Panc1 (cell line): ENCODE measurements around the gene RAB28. TPM values are rescaled to one million over a fixed set of nuclear protein-coding genes. Genes with fewer than 3 reads are reported as not detected.

Source experiments
- ATAC-seq: fragments of 200-7000 bp; cut with Tn5 transposase; 2 replicates; pipeline ENCODE4 v1.9.1; 2020; ENCODE audit warnings: mild to moderate bottlenecking, moderate library complexity
- BruUV-seq: library from RNA; stranded (reverse); fragments of 400-500 nt; replicated peaks from 2 replicates; lab custom pipeline; 2021; lab: Mats Ljungman, UMichigan
- CTCF ChIA-PET: fragments of 300-600 bp; sonication (Branson Sonifier 250); formaldehyde crosslinking; loops from one replicate; lab custom pipeline; 2022; ENCODE audit warnings: antibody characterized with exemption; lab: Charles Lee
- POLR2A ChIA-PET: fragments of 300-600 bp; sonication (Branson Sonifier 250); formaldehyde crosslinking; loops from one replicate; lab custom pipeline; 2022; ENCODE audit warnings: antibody characterized with exemption; lab: Charles Lee
- DNase-seq: peaks from one replicate; pipeline ENCODE4 v3.0.0-alpha.2; 2010; ENCODE audit warnings: low read depth, low spot score
- H3K27ac ChIP-seq: 2 replicates; pipeline ENCODE4 v1.5.1; 2011; ENCODE audit warnings: mild to moderate bottlenecking, low read length, inconsistent platforms
- H3K27me3 ChIP-seq: fragments of 200-500 bp; sonication (Bioruptor generic); 2 replicates; pipeline ENCODE4 v1.6.0; 2014; ENCODE audit warnings: low read length, inconsistent platforms; ENCODE audit not compliant: control insufficient read depth, insufficient read depth
- H3K36me3 ChIP-seq: fragments of 200-500 bp; sonication (Bioruptor generic); 2 replicates; pipeline ENCODE4 v1.5.1; 2014; ENCODE audit warnings: inconsistent platforms, mild to moderate bottlenecking, low read length, moderate library complexity; ENCODE audit not compliant: control insufficient read depth, insufficient read depth
- H3K4me1 ChIP-seq: 2 replicates; pipeline ENCODE4 v1.5.1; 2011; ENCODE audit warnings: inconsistent platforms, mild to moderate bottlenecking, low read length, moderate library complexity; ENCODE audit not compliant: control insufficient read depth, insufficient read depth
- H3K4me3 ChIP-seq, 2 experiments: 2 replicates each; pipeline ENCODE4 v1.5.1; 2011 to 2012; ENCODE audit warnings: low read depth in 2 of 2, low read length in 2 of 2, mild to moderate bottlenecking in 2 of 2, inconsistent platforms in 1 of 2, moderate library complexity in 1 of 2
- H3K9me3 ChIP-seq: fragments of 200-500 bp; sonication (Bioruptor generic); 2 replicates; pipeline ENCODE4 v1.5.1; 2014; ENCODE audit warnings: low read depth, mild to moderate bottlenecking, inconsistent platforms, low read length, moderate library complexity; ENCODE audit not compliant: control insufficient read depth, insufficient read depth
- POLR2AphosphoS5 ChIP-seq: IDR thresholded peaks from 2 replicates; pipeline ENCODE4 v1.6.1; 2012; ENCODE audit warnings: mild to moderate bottlenecking, low read depth, low read length, moderate library complexity
- SIN3A ChIP-seq: IDR thresholded peaks from 2 replicates; pipeline ENCODE4 v1.6.1; 2012; ENCODE audit warnings: low read depth, mild to moderate bottlenecking, low read length, moderate library complexity, borderline replicate concordance; ENCODE audit not compliant: insufficient read depth
- TCF7L2 ChIP-seq: IDR thresholded peaks from 2 replicates; pipeline ENCODE4 v1.6.1; 2011; ENCODE audit warnings: mild to moderate bottlenecking, low read depth, low read length, inconsistent platforms
- in situ Hi-C: cut with HindIII; loops from 2 replicates; pipeline ENCODE4 v1.10.0; 2016; ENCODE audit warnings: low sequenced_read_pairs, low pct_unique_long_range_greater_than_20kb
- intact Hi-C: fragments of 100-400 bp; cut with micrococcal nuclease; formaldehyde crosslinking; loops from one replicate; pipeline ENCODE4 v1.10.0; 2022; ENCODE audit not compliant: unreplicated experiment
- total RNA-seq: library from RNA; stranded (reverse); gene quantifications from one replicate; pipeline ENCODE4 v1.2.1, GENCODE V29; 2021; ENCODE audit not compliant: unreplicated experiment
- TF ChIP-seq, protein P1 (sequence below), 2 experiments: IDR thresholded peaks; 2 replicates each; pipeline ENCODE4 v1.6.1; 2011 to 2012; ENCODE audit warnings: low read depth in 2 of 2, control low read depth in 1 of 2, low read length in 1 of 2, mild to moderate bottlenecking in 1 of 2, moderate library complexity in 1 of 2; ENCODE audit not compliant: insufficient read depth in 1 of 2
- TF ChIP-seq, protein P2 (sequence below): fragments of 450-650 bp; IDR thresholded peaks from 2 replicates; pipeline ENCODE4 v1.5.1; 2017; ENCODE audit warnings: mild to moderate bottlenecking

Gene RAB28
- total RNA-seq, 1 experiment from 2014 or later, result 10.2 TPM

DNA sequence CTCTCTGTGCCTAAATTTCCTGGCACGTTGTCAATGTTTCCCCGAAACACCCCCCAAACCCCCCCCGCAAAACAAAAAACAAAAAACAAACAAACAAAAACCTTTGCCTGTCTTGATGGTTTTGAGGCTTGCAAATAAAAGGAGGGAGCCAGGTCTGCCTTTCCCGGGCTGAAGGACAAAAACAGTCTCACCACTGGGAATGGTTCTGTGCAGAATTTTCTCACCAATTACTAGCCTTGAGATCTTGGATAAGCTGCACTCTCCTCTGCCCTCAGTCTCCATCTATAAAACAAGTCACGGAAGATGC lies 44.6 kb upstream of the RAB28 start:
- H3K36me3 ChIP-seq, result no peaks in the 10 kb centered on the region
- H3K9me3 ChIP-seq, result no peaks in the 10 kb centered on the region
- intact Hi-C loops (no loop called here), in situ Hi-C loops (no loop called here)
- no peaks in the 10 kb centered on the region for H3K4me1 ChIP-seq
- ATAC-seq (no peak), DNase-seq (no peak)
- no TSS peak for BruUV-seq
- CTCF ChIA-PET, result no interaction called here
- H3K27me3 ChIP-seq, result no peaks in the 10 kb centered on the region
- H3K4me3 ChIP-seq, result no peak overlapping the region
- TF ChIP-seq, protein P1, sequence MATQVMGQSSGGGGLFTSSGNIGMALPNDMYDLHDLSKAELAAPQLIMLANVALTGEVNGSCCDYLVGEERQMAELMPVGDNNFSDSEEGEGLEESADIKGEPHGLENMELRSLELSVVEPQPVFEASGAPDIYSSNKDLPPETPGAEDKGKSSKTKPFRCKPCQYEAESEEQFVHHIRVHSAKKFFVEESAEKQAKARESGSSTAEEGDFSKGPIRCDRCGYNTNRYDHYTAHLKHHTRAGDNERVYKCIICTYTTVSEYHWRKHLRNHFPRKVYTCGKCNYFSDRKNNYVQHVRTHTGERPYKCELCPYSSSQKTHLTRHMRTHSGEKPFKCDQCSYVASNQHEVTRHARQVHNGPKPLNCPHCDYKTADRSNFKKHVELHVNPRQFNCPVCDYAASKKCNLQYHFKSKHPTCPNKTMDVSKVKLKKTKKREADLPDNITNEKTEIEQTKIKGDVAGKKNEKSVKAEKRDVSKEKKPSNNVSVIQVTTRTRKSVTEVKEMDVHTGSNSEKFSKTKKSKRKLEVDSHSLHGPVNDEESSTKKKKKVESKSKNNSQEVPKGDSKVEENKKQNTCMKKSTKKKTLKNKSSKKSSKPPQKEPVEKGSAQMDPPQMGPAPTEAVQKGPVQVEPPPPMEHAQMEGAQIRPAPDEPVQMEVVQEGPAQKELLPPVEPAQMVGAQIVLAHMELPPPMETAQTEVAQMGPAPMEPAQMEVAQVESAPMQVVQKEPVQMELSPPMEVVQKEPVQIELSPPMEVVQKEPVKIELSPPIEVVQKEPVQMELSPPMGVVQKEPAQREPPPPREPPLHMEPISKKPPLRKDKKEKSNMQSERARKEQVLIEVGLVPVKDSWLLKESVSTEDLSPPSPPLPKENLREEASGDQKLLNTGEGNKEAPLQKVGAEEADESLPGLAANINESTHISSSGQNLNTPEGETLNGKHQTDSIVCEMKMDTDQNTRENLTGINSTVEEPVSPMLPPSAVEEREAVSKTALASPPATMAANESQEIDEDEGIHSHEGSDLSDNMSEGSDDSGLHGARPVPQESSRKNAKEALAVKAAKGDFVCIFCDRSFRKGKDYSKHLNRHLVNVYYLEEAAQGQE (IDR thresholded peaks at IDR 0.05; ENCODE audit: insufficient read depth in 1 of 2, low read depth in 2 of 2, low read length in 1 of 2), result no peak
- TF ChIP-seq TCF7L2, result no peak
- no peak for TF ChIP-seq POLR2AphosphoS5
- TF ChIP-seq, protein P2, sequence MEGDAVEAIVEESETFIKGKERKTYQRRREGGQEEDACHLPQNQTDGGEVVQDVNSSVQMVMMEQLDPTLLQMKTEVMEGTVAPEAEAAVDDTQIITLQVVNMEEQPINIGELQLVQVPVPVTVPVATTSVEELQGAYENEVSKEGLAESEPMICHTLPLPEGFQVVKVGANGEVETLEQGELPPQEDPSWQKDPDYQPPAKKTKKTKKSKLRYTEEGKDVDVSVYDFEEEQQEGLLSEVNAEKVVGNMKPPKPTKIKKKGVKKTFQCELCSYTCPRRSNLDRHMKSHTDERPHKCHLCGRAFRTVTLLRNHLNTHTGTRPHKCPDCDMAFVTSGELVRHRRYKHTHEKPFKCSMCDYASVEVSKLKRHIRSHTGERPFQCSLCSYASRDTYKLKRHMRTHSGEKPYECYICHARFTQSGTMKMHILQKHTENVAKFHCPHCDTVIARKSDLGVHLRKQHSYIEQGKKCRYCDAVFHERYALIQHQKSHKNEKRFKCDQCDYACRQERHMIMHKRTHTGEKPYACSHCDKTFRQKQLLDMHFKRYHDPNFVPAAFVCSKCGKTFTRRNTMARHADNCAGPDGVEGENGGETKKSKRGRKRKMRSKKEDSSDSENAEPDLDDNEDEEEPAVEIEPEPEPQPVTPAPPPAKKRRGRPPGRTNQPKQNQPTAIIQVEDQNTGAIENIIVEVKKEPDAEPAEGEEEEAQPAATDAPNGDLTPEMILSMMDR, result no peak
- TF ChIP-seq SIN3A, result no peak
- POLR2A ChIA-PET, result no interaction called here
- H3K27ac ChIP-seq, result no peak overlapping the region

DNA sequence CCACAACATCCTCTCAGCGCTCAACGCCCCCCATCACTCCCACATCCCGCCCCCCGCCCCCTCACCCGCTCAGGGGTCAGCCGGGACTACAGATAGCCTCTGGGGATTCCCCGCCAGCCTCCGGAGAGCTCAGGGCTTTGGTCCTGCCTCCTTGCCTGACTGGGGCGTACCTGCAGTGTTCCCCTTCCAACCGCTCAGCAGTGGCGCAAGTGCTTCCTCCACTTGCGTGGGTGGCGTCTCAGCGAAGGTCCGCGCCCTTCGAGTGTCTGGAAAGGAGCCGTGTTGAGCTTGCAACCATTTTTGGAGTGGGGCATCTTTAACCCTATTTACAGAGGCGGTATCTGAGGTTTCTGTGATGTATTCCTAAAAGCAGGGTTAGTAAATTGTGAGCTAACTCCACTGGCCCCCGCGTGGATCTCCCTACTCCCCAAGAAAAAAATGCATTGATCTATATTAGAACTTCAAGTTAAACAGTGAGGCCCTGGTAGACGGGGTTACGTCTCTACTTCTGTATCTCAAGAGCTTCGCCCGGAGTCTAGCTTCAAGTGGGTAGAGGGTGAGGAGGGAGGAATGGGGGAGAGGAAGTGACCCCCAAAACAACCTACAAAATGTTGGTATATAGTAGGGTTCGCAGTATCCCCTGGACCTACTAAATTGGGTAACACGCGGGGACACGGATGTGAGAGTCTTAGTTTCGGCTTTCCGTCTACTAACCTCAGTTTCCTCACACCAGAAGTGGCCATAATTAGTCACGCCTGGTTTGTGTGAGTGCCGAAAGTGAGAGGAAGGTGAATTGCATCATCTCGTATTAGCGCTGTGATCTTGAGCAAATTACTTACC lies 44.1 kb upstream of the RAB28 start:
- no peaks in the 10 kb centered on the region for H3K36me3 ChIP-seq
- CTCF ChIA-PET, result no interaction called here
- no peaks in the 10 kb centered on the region for H3K4me1 ChIP-seq
- H3K4me3 ChIP-seq, result no peak overlapping the region
- H3K27ac ChIP-seq, result no peak overlapping the region
- BruUV-seq, result no TSS peak
- intact Hi-C loops (no loop called here), in situ Hi-C loops (no loop called here)
- TF ChIP-seq TCF7L2 (no peak), POLR2AphosphoS5 (no peak), SIN3A (no peak)
- TF ChIP-seq, protein P1 (IDR thresholded peaks at IDR 0.05; ENCODE audit: insufficient read depth in 1 of 2, low read depth in 2 of 2, low read length in 1 of 2), result no peak
- TF ChIP-seq, protein P2, result no peak
- ATAC-seq, result no peak
- POLR2A ChIA-PET, result no interaction called here
- no peak for DNase-seq
- no peaks in the 10 kb centered on the region for H3K9me3 ChIP-seq
- H3K27me3 ChIP-seq, result no peaks in the 10 kb centered on the region
